CD4-positive, alpha-beta T cell (primary cell): ENCODE data around the gene ST6GAL1. TPM values are rescaled to one million over a fixed set of nuclear protein-coding genes. Genes with fewer than 3 reads are reported as not detected.

Experiments
- ATAC-seq: fragments of 200-7000 bp; cut with Tn5 transposase; one replicate; pipeline ENCODE4 v1.10.0; 2022; ENCODE audit warnings: mild to moderate bottlenecking; ENCODE audit not compliant: poor library complexity
- CTCF ChIA-PET: fragments of 350-600 bp; sonication (Branson Sonifier 250); formaldehyde crosslinking; loops from one replicate; lab custom pipeline; 2021; ENCODE audit warnings: antibody characterized with exemption, inconsistent platforms; lab: Charles Lee
- POLR2A ChIA-PET: fragments of 350-600 bp; sonication (Branson Sonifier 250); formaldehyde crosslinking; loops from one replicate; lab custom pipeline; 2021; ENCODE audit warnings: antibody characterized with exemption, inconsistent platforms; lab: Charles Lee
- DNase-seq, 14 experiments: peaks; one replicate each; pipeline ENCODE4 v3.0.0-alpha.2; 2013 to 2020; ENCODE audit warnings: mixed read lengths in 2 of 14
- H3K27ac ChIP-seq, 2 donors: one replicate each; pipeline versions ENCODE4 v1.5.1 to v1.7.0; 2013; ENCODE audit warnings: low read length in 2 of 2, low read depth in 1 of 2, mild to moderate bottlenecking in 1 of 2
- H3K27me3 ChIP-seq, 2 experiments: 1 replicate in 1 of 2; 2 replicates in 1 of 2; pipeline versions ENCODE4 v1.6.1 to v1.7.0; 2013; ENCODE audit warnings: low read length in 2 of 2, control low read depth in 1 of 2, mild to moderate bottlenecking in 1 of 2, moderate library complexity in 1 of 2; ENCODE audit not compliant: insufficient read depth in 2 of 2, control insufficient read depth in 1 of 2
- H3K36me3 ChIP-seq: one replicate; pipeline ENCODE4 v1.6.1; 2013; ENCODE audit warnings: low read length, control low read depth; ENCODE audit not compliant: insufficient read depth
- H3K4me1 ChIP-seq: one replicate; pipeline ENCODE4 v1.6.1; 2013; ENCODE audit warnings: low read length, control low read depth; ENCODE audit not compliant: insufficient read depth
- H3K4me3 ChIP-seq: one replicate; pipeline ENCODE4 v1.5.1; 2013; ENCODE audit warnings: mild to moderate bottlenecking, low read length, moderate library complexity
- H3K9me3 ChIP-seq, 2 experiments: 1 replicate in 1 of 2; 2 replicates in 1 of 2; pipeline versions ENCODE4 v1.6.1 to v1.7.0; 2013; ENCODE audit warnings: low read length in 2 of 2, mild to moderate bottlenecking in 2 of 2, control low read depth in 1 of 2, moderate library complexity in 1 of 2; ENCODE audit not compliant: control insufficient read depth in 1 of 2, insufficient read depth in 1 of 2
- H3K27ac Mint-ChIP-seq: one replicate; pipeline ENCODE4 v1.8.0; 2020; ENCODE audit warnings: mixed read lengths
- H3K27me3 Mint-ChIP-seq: one replicate; pipeline ENCODE4 v1.8.0; 2021; ENCODE audit warnings: mixed read lengths
- H3K36me3 Mint-ChIP-seq: one replicate; pipeline ENCODE4 v1.8.0; 2021; ENCODE audit warnings: low read depth, mixed read lengths
- H3K4me1 Mint-ChIP-seq: one replicate; pipeline ENCODE4 v1.8.0; 2021; ENCODE audit warnings: low read depth, mixed read lengths
- H3K4me3 Mint-ChIP-seq: one replicate; pipeline ENCODE4 v1.8.0; 2020; ENCODE audit warnings: mild to moderate bottlenecking, mixed read lengths
- H3K9me3 Mint-ChIP-seq: one replicate; pipeline ENCODE4 v1.8.0; 2020; ENCODE audit warnings: mixed read lengths
- CTCF ChIP-seq: fragments of 200-600 bp; IDR thresholded peaks from one replicate; pipeline ENCODE4 v1.8.0; 2022; ENCODE audit warnings: antibody characterized with exemption, mild to moderate bottlenecking
- intact Hi-C, 2 experiments: fragments of 100-400 bp; cut with DNase I in 1 of 2; cut with micrococcal nuclease in 1 of 2; formaldehyde crosslinking; loops; one replicate each; pipeline versions ENCODE4 v1.15.1 to v1.9.0; 2023 to 2025; cut with DNase I, micrococcal nuclease
- total RNA-seq, 174 experiments: library from RNA in 2 of 174; stranded (reverse) in 2 of 174; gene quantifications; one replicate each; pipeline ENCODE4 v1.2.3 and lab custom pipeline; 2021 to 2026

Gene ST6GAL1
- total RNA-seq, 2 experiments from 2014 or later, result 27.6 to 29.1 TPM

- CTCF ChIA-PET, result no interaction called here
- Histone ChIP-seq H3K27ac (no peak overlapping the region), H3K4me1 (no peaks in the 10 kb centered on the region), H3K4me3 (no peak overlapping the region), H3K36me3 (no peaks in the 10 kb centered on the region), H3K9me3 (no peaks in the 10 kb centered on the region), H3K27me3 (no peaks in the 10 kb centered on the region)
- no peaks in the 10 kb centered on the region for H3K36me3 Mint-ChIP-seq
- no peaks in the 10 kb centered on the region for H3K27me3 Mint-ChIP-seq
- no peak overlapping the region for H3K4me3 Mint-ChIP-seq
- no peak for DNase-seq
- no peaks in the 10 kb centered on the region for H3K9me3 Mint-ChIP-seq
- no peak for ATAC-seq
- no peak for TF ChIP-seq CTCF
- POLR2A ChIA-PET, result no interaction called here
- no peak overlapping the region for H3K27ac Mint-ChIP-seq
- intact Hi-C loops, result no loop called here
- peaks cover 6% of the 10 kb centered on the region for H3K4me1 Mint-ChIP-seq
Observed at GRCh38 chr3:186895406-186895805, 34.9 kb upstream of the ST6GAL1 start.

GRCh38 chr3:186896006-186896405 is 34.3 kb upstream of the ST6GAL1 start:
- no peak for TF ChIP-seq CTCF
- H3K4me3 Mint-ChIP-seq, result no peak overlapping the region
- H3K9me3 Mint-ChIP-seq, result no peaks in the 10 kb centered on the region
- no peak for DNase-seq
- Histone ChIP-seq H3K36me3 (no peaks in the 10 kb centered on the region), H3K4me3 (no peak overlapping the region), H3K4me1 (no peaks in the 10 kb centered on the region), H3K27me3 (no peaks in the 10 kb centered on the region), H3K27ac (no peak overlapping the region), H3K9me3 (no peaks in the 10 kb centered on the region)
- ATAC-seq, result no peak
- CTCF ChIA-PET, result no interaction called here
- H3K27me3 Mint-ChIP-seq, result no peaks in the 10 kb centered on the region
- peaks cover 12% of the 10 kb centered on the region for H3K4me1 Mint-ChIP-seq
- no peak overlapping the region for H3K27ac Mint-ChIP-seq
- POLR2A ChIA-PET, result interaction anchor here (1.1 kb wide), 1 partner anchor 13 kb away, joined by 3 read pairs; no protein-coding TSS in a partner anchor
- intact Hi-C loops, result no loop called here
- no peaks in the 10 kb centered on the region for H3K36me3 Mint-ChIP-seq

GRCh38 chr3:186896875-186897274 is 33.5 kb upstream of the ST6GAL1 start:
- ATAC-seq (no peak), DNase-seq (no peak)
- Mint-ChIP-seq H3K4me1 (peaks cover 19% of the 10 kb centered on the region), H3K9me3 (no peaks in the 10 kb centered on the region), H3K27me3 (no peaks in the 10 kb centered on the region), H3K4me3 (no peak overlapping the region), H3K27ac (no peak overlapping the region), H3K36me3 (no peaks in the 10 kb centered on the region)
- Histone ChIP-seq H3K27ac (no peak overlapping the region), H3K9me3 (no peaks in the 10 kb centered on the region), H3K4me1 (peaks cover 3% of the 10 kb centered on the region), H3K4me3 (no peak overlapping the region), H3K27me3 (no peaks in the 10 kb centered on the region), H3K36me3 (no peaks in the 10 kb centered on the region)
- intact Hi-C loops, result no loop called here
- no peak for TF ChIP-seq CTCF
- POLR2A ChIA-PET, result interaction anchor here (1.1 kb wide), 1 partner anchor 12 kb away, joined by 3 read pairs; no protein-coding TSS in a partner anchor
- CTCF ChIA-PET, result no interaction called here
